ENCODE measurements around the gene C18orf63.

GRCh38 chr18:74281011-74281979 is 34.3 kb upstream of the C18orf63 start:
- TF ChIP-seq, protein P1, sequence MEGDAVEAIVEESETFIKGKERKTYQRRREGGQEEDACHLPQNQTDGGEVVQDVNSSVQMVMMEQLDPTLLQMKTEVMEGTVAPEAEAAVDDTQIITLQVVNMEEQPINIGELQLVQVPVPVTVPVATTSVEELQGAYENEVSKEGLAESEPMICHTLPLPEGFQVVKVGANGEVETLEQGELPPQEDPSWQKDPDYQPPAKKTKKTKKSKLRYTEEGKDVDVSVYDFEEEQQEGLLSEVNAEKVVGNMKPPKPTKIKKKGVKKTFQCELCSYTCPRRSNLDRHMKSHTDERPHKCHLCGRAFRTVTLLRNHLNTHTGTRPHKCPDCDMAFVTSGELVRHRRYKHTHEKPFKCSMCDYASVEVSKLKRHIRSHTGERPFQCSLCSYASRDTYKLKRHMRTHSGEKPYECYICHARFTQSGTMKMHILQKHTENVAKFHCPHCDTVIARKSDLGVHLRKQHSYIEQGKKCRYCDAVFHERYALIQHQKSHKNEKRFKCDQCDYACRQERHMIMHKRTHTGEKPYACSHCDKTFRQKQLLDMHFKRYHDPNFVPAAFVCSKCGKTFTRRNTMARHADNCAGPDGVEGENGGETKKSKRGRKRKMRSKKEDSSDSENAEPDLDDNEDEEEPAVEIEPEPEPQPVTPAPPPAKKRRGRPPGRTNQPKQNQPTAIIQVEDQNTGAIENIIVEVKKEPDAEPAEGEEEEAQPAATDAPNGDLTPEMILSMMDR (IDR thresholded peaks at IDR 0.05) = no peak
- TF ChIP-seq POLR2AphosphoS5 (IDR thresholded peaks at IDR 0.05; ENCODE audit: insufficient read depth in 1 of 2, low read depth in 1 of 2) = no peak

Measured in vagina (tissue), 2 donors.